Heart right ventricle (tissue), 16 donors: ENCODE measurements around the gene KIT. TPM values are rescaled to one million over a fixed set of nuclear protein-coding genes. Genes with fewer than 3 reads are reported as not detected.
A peak's percentile ranks its signal among the peaks of the same experiment; 100 is the strongest.

ENCODE experiments used
- ATAC-seq, 8 donors: fragments of 200-7000 bp; cut with Tn5 transposase; one replicate each; pipeline ENCODE4 v1.9.1; 2020; ENCODE audit warnings: mild to moderate bottlenecking in 8 of 8, moderate library complexity in 8 of 8, moderate number of reproducible peaks in 1 of 8
- DNase-seq, 2 donors: peaks; one replicate each; pipeline ENCODE4 v3.0.0-alpha.2; 2020
- H3K27ac ChIP-seq, 10 donors: fragments of 200-600 bp; sonication (generic) in 2 of 10; one replicate each; pipeline versions ENCODE4 v1.5.0 to v1.8.0; 2020 to 2022; ENCODE audit warnings: mild to moderate bottlenecking in 3 of 10
- H3K27me3 ChIP-seq, 7 donors: fragments of 200-600 bp; one replicate each; pipeline ENCODE4 v1.8.0; 2021 to 2022; ENCODE audit warnings: mild to moderate bottlenecking in 2 of 7
- H3K36me3 ChIP-seq, 9 donors: fragments of 200-600 bp; sonication (generic) in 1 of 9; one replicate each; pipeline versions ENCODE4 v1.5.0 to v1.8.0; 2020 to 2022; ENCODE audit warnings: mild to moderate bottlenecking in 2 of 9
- H3K4me1 ChIP-seq, 9 donors: fragments of 200-600 bp; sonication (generic) in 1 of 9; one replicate each; pipeline versions ENCODE4 v1.5.0 to v1.8.0; 2020 to 2022; ENCODE audit warnings: mild to moderate bottlenecking in 4 of 9
- H3K4me3 ChIP-seq, 10 donors: fragments of 200-600 bp; sonication (generic) in 2 of 10; one replicate each; pipeline versions ENCODE4 v1.5.0 to v1.8.0; 2020 to 2022; ENCODE audit warnings: mild to moderate bottlenecking in 7 of 10, moderate library complexity in 2 of 10
- H3K9me3 ChIP-seq, 11 donors: fragments of 200-600 bp in 10 of 11; sonication (generic) in 2 of 11; one replicate each; pipeline versions ENCODE4 v1.5.0 to v1.8.0; 2013 to 2022; ENCODE audit warnings: mild to moderate bottlenecking in 2 of 11, control low read depth in 1 of 11, moderate library complexity in 1 of 11
- WGBS, 2 donors: extraction: QIAGEN DNeasy Blood & Tissue Kit; methylation state at CpG; one replicate each; pipeline ENCODE4 v1.1.7; 2013; ENCODE audit warnings: inconsistent platforms in 1 of 2; 5-methylcytosine and 5-hydroxymethylcytosine counted together
- intact Hi-C, 10 donors: fragments of 100-400 bp; cut with DNase I; formaldehyde crosslinking; loops; one replicate each; pipeline versions ENCODE4 v1.11.1 to v1.14.2; 2022
- polyA plus RNA-seq, 2 donors: library from polyadenylated mRNA; stranded (reverse); fragments of 200-250 nt; gene quantifications; one replicate each; pipeline ENCODE4 v1.2.3, GENCODE V29; 2013
- total RNA-seq, 10 donors: library from RNA; stranded (reverse); fragmentation: NEBNext Ultra II Directional in 3 of 10; extraction: Animal tissue kit (Norgen Biotek cat#: 25700) in 3 of 10; gene quantifications; one replicate each; pipeline versions ENCODE4 v1.2.1 to v1.2.4, GENCODE V29; 2021 to 2023
- TF ChIP-seq, protein P1 (sequence below), 9 donors: fragments of 200-600 bp; sonication (generic) in 2 of 9; IDR thresholded peaks; one replicate each; pipeline versions ENCODE4 v1.5.0 to v1.8.0; 2021 to 2022; ENCODE audit warnings: antibody characterized with exemption in 9 of 9, mild to moderate bottlenecking in 5 of 9, moderate library complexity in 1 of 9
- donor health status: Arrhythmogenic right ventricular cardiomyopathy.
- donor health status: ischemic (EF 13 %, LVEDD 7.1; RV severe dilation, severe dysfunction).
- donor health status: healthy with polysubstance abuse.
- donor health status: DM: no; HTN: yes; CAD: no.
- donor health status: DM: no; HTN: no; CAD: no.
- donor health status: ischemic (EF 25% LVEDD 6.9; RV normal size, moderate dysfunction).
- donor health status: ischemic (EF 25% LVEDD 5.7; RV mildly dilated, moderate dysfunction).
- donor health status: healthy.
- donor health status: DM: yes; HTN: yes; CAD: no.
- donor health status: Ischemic cardiomyopathy.
- donor health status: ischemic (EF 35%, LVEDD 5.7; RV mildly dilated, moderate dysfunction).
- donor health status: nonischemic (EF 11% LVEDD 7.7; RV severe dilation, severe dysfunction).
- donor health status: DM: yes; HTN: yes; CAD: no.
- donor health status: PGD.
- donor health status: ischemic (EF 29% LVEDD 5.4; RV normal size, mild dysfunction).
- donor health status: nonischemic (EF 23%, LVEDD 6.1; RV moderate dilation, normal function).

Gene KIT
- total and polyA plus RNA-seq, 12 donors = 0.07 to 6.8 (median 2.1) TPM

DNA sequence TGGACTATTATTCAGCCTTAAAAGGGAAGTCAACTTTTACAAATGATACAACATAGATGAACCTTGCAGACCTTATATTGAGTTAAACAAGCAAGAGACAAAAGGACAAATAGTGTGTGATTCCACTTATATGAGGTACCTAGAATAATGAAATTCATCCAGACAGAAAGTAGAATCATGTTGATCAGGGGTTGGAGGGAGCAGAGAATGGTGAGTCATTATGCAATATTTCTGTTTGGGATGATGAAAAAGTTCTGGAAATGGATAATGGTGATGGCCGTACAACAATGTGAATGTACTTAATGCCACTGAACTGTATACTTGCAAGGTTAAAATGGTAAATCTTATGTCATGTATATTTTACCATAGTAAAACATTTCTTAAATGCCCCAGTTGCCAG lies 22.1 kb downstream of the KIT start:
- 92 to 94% methylated on average over 1 of the region's 1 CpG for WGBS, 2 donors

DNA sequence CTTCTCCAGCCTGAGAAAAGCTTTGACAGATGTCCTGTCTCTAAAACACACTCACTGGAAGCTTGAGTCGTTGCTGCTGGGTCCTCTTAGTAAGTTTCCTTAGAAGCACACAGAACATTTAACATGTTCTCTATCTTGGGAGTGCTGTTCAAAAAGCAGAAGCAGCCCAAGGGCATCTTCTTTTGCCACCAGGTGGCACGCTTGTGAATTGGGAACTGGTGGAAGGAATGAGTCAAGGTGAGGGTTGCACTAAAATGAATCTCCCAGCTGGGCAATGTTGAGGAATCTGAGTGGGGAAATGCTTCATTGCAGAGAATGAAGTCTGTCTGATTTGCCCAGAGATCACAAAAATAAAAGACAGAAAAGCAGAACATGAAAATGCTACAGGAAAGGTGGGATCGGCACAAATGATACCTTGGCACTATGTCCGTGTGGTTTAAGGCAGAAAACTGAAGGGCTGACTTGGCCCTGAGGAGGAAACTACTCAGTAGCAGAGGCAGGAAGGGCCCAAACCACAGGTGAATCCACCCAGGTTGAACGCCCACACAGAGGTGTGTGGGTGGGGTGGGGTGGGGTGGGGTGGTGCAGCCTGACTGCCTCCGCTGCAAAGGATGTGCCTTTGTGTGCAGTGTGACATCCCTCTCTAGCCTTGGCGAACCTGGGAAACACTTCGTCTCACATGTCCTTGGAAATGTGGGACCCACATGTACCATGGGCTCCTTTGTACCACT lies 26.0 kb downstream of the KIT start:
- DNase-seq (no peak), ATAC-seq (peak in 1 of 8 donors; percentile 55)
- 84 to 86% methylated on average over 8 of the region's 8 CpGs for WGBS, 2 donors
- H3K27ac ChIP-seq = no peak overlapping the region
- H3K36me3 ChIP-seq = no peaks in the 10 kb centered on the region
- no peaks in the 10 kb centered on the region for H3K27me3 ChIP-seq
- intact Hi-C loops = loop anchor here in 3 of 10 donors (10.0 kb wide), 3 partner anchors 161 to 271 kb away; no protein-coding TSS in a partner anchor
- peaks cover 0 to 12% (median 0%) of the 10 kb centered on the region in 9 donors for H3K4me1 ChIP-seq
- H3K9me3 ChIP-seq = no peaks in the 10 kb centered on the region
- TF ChIP-seq, protein P1, sequence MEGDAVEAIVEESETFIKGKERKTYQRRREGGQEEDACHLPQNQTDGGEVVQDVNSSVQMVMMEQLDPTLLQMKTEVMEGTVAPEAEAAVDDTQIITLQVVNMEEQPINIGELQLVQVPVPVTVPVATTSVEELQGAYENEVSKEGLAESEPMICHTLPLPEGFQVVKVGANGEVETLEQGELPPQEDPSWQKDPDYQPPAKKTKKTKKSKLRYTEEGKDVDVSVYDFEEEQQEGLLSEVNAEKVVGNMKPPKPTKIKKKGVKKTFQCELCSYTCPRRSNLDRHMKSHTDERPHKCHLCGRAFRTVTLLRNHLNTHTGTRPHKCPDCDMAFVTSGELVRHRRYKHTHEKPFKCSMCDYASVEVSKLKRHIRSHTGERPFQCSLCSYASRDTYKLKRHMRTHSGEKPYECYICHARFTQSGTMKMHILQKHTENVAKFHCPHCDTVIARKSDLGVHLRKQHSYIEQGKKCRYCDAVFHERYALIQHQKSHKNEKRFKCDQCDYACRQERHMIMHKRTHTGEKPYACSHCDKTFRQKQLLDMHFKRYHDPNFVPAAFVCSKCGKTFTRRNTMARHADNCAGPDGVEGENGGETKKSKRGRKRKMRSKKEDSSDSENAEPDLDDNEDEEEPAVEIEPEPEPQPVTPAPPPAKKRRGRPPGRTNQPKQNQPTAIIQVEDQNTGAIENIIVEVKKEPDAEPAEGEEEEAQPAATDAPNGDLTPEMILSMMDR (IDR thresholded peaks at IDR 0.05) = peak in 7 of 9 donors; percentile 27 to 49 (median 38)
- no peak overlapping the region for H3K4me3 ChIP-seq

More for the DNA sequence above, 22.1 kb downstream of the KIT start:
- peaks cover 0 to 4% (median 0%) of the 10 kb centered on the region in 7 donors for H3K27me3 ChIP-seq
- ATAC-seq (no peak), DNase-seq (no peak)
- TF ChIP-seq, protein P1 (IDR thresholded peaks at IDR 0.05) = no peak
- no peaks in the 10 kb centered on the region for H3K9me3 ChIP-seq
- intact Hi-C loops = loop anchor here in 3 of 10 donors (10.0 kb wide), 3 partner anchors 165 to 275 kb away; no protein-coding TSS in a partner anchor
- H3K4me1 ChIP-seq = no peaks in the 10 kb centered on the region
- H3K27ac ChIP-seq = no peak overlapping the region
- no peak overlapping the region for H3K4me3 ChIP-seq
- H3K36me3 ChIP-seq = no peaks in the 10 kb centered on the region

GRCh38 chr4:54685810-54686209 lies 28.1 kb downstream of the KIT start:
- Histone ChIP-seq H3K4me3 (no peak overlapping the region), H3K4me1 (peaks cover 0 to 14% (median 0%) of the 10 kb centered on the region in 9 donors), H3K27me3 (no peaks in the 10 kb centered on the region), H3K9me3 (no peaks in the 10 kb centered on the region), H3K27ac (no peak overlapping the region), H3K36me3 (no peaks in the 10 kb centered on the region)
- TF ChIP-seq, protein P1 (IDR thresholded peaks at IDR 0.05) = no peak
- 95 to 97% methylated on average over 1 of the region's 1 CpG for WGBS, 2 donors
- ATAC-seq (no peak), DNase-seq (no peak)
- intact Hi-C loops = loop anchor here in 3 of 10 donors (10.0 kb wide), 3 partner anchors 159 to 269 kb away; no protein-coding TSS in a partner anchor

DNA sequence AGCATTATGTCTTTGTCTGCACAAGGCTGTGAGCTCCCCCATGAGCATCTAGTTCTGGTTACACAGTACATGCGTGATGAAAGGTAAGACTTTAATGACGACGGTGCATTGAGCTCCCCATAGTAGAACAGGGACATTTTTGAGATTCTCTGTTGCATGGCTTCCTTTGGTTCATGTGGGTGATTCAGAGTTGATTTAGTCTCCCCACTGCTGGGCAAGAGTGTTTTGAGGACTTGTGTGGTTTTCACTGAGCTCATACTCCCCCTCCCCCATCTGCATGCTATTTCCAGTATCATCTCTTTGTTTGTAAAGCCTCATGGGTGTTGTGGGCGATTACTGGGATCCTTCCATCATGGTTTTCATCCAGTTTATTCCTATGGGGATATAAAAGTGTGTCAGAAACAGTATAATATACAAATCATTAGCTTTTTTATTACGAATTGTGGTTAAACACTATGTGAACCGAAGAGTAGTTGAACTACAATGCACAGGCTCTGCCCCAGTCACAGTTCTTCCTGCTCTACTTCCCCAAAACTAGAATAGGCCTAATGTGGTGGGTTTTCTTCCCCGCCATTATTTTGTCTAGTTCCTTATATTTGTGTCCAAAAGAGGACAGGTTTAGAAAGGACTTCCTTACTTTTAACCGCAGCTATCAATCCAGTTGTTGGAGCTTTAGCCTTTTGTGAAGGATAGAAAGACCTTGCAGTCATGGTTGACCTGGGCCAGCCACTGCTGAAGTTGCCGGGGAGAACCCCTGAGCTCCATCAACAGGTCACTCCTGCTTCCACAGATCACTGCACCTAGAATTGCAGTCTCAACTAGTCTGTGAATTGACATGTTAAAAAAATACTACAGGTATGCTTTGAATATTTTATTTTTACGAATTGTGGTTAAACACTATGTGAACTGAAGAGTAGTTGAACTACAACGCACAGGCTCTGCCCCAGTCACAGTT lies 30.4 kb downstream of the KIT start:
- peaks cover 0 to 14% (median 0%) of the 10 kb centered on the region in 9 donors for H3K4me1 ChIP-seq

More for the DNA sequence above, 30.4 kb downstream of the KIT start:
- no peak for ATAC-seq
- intact Hi-C loops = loop anchor here in 3 of 10 donors (10.0 kb wide), 3 partner anchors 157 to 267 kb away; no protein-coding TSS in a partner anchor
- TF ChIP-seq, protein P1 (IDR thresholded peaks at IDR 0.05) = no peak
- DNase-seq = no peak
- no peaks in the 10 kb centered on the region for H3K9me3 ChIP-seq
- WGBS, 2 donors = 77 to 82% methylated on average over 11 of the region's 11 CpGs
- no peak overlapping the region for H3K27ac ChIP-seq
- no peaks in the 10 kb centered on the region for H3K27me3 ChIP-seq
- H3K4me3 ChIP-seq = no peak overlapping the region
- H3K36me3 ChIP-seq = no peaks in the 10 kb centered on the region
